Fibroblast of lung (primary cell): ENCODE measurements around the gene SEL1L2.

Experiments
- CTCF ChIP-seq, 2 donors: IDR thresholded peaks in 1 of 2; conservative IDR thresholded peaks in 1 of 2; 1 replicate in 1 of 2; 2 replicates in 1 of 2; pipeline ENCODE4 v1.5.1; 2011 to 2012; ENCODE audit warnings: low read length in 2 of 2, control low read depth in 1 of 2, inconsistent platforms in 1 of 2, low read depth in 1 of 2, mild to moderate bottlenecking in 1 of 2
- EZH2 ChIP-seq: IDR thresholded peaks from 2 replicates; pipeline ENCODE4 v1.5.1; 2012; ENCODE audit warnings: low read length, control low read depth, mild to moderate bottlenecking; ENCODE audit errors: missing control alignments

- TF ChIP-seq CTCF (conservative IDR thresholded peaks at IDR 0.05 in 1 of 2, IDR thresholded peaks at IDR 0.05 in 1 of 2; ENCODE audit: low read depth in 1 of 2, low read length in 2 of 2) = no peak
- no peak for TF ChIP-seq EZH2
Observed at GRCh38 chr20:14033310-14033709, 42.9 kb upstream of the SEL1L2 start.
